HG03135 (cell line): ENCODE data around the gene CTBP2.

Experiments
- ATAC-seq: cut with Tn5 transposase; IDR thresholded peaks from one replicate; pipeline ENCODE4 v1.9.1; 2021; ENCODE audit warnings: mild to moderate bottlenecking, moderate library complexity; ENCODE audit not compliant: unreplicated experiment

Gene CTBP2

DNA sequence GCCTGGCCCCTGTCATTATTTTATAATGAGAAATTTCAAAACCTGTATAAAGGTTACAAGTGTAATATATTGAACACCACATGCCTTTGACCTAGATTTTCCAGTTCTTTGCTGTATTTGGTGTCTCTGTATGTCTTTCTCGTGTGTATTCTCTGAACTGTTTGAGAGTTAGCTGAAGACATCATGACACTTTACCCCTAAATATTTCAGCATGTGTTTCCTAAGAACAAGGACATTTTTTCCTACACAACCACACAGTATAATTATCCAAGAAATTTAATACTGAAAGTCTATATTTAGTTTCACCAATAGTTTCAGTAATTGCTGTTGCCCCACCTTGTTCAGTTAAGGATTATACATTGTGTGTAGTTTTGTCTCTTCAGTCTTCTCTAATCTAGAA, 203.6 kb downstream of the CTBP2 start:
- no peak for ATAC-seq

GRCh38 chr10:124955868-124956267, 204.5 kb downstream of the CTBP2 start:
- ATAC-seq, result no peak

DNA sequence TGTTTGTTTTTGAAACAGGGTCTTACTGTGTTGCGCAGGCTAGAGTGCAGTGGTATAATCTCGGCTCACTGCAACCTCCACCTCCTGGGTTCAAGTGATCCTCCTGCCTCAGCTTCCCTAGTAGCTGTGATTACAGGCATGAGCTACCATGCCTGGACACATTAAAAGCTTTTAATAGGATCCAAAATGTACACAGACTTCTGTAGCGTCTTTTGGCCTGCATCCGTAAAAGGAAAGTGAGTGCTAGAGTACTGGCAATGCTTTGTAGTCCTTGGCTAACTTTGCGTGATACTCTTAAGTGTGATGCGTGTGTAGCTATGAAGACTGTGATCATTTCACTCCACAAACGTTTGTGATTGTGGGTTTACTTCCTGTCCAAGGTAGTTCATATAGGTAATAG, 205.1 kb downstream of the CTBP2 start:
- ATAC-seq, result no peak

GRCh38 chr10:124953421-124953820, 206.9 kb downstream of the CTBP2 start:
- no peak for ATAC-seq

GRCh38 chr10:124952123-124952522, 208.2 kb downstream of the CTBP2 start:
- ATAC-seq, result no peak

- no peak for ATAC-seq
Measured at GRCh38 chr10:124949543-124949942, 210.8 kb downstream of the CTBP2 start.

- ATAC-seq, result no peak
Measured at GRCh38 chr10:124946945-124947344, 213.4 kb downstream of the CTBP2 start.

DNA sequence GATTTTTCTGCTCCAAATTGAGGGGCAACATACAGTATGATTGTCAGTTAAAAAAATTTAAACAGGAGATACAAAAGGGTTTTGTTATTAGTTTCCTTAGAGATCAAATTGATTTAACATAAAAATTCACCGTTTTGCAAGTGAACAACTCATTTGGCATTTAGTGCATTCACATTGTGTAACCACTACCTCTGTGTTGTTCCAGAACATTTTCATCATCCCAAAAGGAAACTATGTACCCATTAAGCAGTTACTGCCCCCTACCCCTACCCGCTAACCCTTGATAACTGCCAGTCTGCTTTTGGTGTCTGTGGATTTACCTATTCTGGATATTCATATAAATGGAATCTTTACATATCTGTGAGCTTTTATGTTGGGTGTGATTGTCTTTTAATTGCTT, 215.4 kb downstream of the CTBP2 start:
- no peak for ATAC-seq

GRCh38 chr10:124943301-124944092, 216.9 kb downstream of the CTBP2 start:
- no peak for ATAC-seq

DNA sequence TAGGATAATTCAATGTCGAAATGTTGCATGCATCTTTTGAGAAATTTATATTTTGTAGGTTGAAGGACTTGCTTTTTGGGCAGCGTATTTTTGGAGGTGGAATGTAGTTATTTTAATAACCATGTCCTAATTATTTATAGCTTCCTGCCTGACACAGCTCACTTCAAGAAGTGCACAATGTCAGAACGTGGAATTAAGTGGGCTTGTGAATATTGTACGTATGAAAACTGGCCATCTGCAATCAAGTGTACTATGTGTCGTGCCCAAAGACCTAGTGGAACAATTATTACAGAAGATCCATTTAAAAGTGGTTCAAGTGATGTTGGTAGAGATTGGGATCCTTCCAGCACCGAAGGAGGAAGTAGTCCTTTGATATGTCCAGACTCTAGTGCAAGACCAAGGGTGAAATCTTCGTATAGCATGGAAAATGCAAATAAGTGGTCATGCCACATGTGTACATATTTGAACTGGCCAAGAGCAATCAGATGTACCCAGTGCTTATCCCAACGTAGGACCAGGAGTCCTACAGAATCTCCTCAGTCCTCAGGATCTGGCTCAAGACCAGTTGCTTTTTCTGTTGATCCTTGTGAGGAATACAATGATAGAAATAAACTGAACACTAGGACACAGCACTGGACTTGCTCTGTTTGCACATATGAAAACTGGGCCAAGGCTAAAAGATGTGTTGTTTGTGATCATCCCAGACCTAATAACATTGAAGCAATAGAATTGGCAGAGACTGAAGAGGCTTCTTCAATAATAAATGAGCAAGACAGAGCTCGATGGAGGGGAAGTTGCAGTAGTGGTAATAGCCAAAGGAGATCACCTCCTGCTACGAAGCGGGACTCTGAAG, 217.8 kb downstream of the CTBP2 start:
- no peak for ATAC-seq

GRCh38 chr10:124941823-124942222, 218.5 kb downstream of the CTBP2 start, which contains the start of gene ZRANB1:
ZRANB1 (plus strand) TSS chr10:124942123; CDS start chr10:124942494, 371 bp downstream.
- ATAC-seq, result no peak

- no peak for ATAC-seq
Measured at GRCh38 chr10:124939290-124939689, 221.1 kb downstream of the CTBP2 start.

DNA sequence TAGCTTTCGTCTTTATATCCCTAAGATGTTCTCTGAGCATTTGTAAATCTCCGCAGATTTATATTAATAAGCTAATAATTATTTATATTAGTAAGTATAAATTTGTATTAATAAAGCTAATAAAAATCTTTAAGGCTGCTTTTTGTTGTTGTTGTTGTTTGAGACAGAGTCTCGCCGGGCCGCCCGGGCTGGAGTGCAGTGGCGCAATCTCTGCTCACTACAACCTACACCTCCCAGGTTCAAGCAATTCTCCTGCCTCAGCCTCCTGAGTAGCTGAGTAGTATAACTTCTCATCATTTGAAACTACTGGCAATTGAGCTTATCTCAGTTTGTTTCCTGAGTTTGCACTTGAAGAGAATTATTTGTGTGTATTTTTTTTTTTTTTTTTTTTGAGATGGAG, 223.6 kb downstream of the CTBP2 start:
- no peak for ATAC-seq

DNA sequence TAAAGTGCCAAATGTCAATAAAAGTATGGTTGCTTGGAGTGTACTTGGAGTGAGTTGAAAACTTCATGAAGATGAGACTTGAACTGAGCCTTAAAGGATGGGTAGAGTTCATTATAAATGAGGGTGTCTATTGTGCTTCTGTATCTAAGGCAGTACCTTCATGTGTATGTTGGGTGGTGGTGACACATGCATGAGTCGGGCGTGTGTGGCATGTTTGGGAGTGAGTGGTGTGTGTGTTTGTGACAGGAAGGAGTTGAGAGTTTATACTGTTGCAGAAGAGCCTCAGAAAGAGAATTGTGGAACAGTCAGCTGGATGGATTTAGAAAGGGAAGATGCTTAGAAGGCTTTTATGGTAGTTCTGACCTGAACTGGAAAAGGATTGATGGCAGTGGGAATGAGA, 224.4 kb downstream of the CTBP2 start:
- no peak for ATAC-seq
